GM18867 (cell line): ENCODE results near the gene ZNF428.
"Not testable (repeated sequence)": the region's sequence is repeated elsewhere in the genome, so short reads cannot be mapped to it uniquely, and the experiment has no call there.

Experiments used
- ATAC-seq: cut with Tn5 transposase; IDR thresholded peaks from one replicate; pipeline ENCODE4 v1.9.1; 2021; ENCODE audit warnings: mild to moderate bottlenecking, moderate library complexity; ENCODE audit not compliant: unreplicated experiment

Gene ZNF428

GRCh38 chr19:43640424-43640757 is 21.0 kb upstream of the ZNF428 start:
- no peak for ATAC-seq

DNA sequence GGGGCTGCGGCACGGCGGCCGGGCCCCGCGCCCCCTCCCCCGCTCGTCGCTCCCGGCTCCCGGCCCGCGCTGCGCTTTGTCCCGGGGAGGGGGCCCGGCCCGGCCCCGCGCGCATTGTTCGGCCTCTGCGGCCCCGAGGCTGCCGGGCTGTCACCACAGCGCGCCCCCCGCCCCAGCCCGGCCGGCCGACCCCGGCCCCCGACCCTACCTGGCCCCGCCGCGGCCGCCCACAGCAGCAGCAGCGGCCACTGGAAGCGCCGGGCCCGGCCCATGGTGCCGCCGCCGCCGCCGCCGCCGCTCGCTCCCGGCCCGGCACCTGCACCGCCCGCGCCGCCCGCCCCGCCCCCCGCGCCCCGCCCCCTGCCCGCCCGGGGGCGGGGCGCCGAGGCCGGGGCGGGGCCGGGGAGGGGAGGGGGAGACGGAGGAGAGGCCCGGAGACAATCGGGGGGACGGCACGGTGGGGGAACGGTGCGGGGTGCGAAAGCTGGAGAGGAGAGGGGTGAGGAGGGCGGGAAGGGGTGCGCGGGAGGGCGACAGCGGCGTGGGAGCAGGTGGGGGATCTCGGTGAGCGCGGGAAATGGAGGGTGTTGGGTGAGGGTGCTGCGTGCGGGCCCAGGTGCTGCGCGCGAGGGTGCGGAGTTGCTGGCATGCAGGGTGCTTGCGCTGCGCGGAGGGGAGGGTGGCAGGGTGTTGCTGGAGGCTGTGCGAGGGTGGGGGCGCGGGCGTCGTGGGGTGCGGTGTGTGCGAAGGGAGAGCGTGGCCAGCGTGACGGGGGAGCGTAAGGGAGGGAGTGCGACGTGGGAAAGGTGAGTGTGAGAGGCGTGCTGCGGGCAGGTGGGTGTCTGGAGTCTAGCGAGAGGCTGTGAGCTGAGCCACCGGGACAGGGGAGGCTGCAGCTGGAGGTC is 20.3 kb upstream of the ZNF428 start, which contains the start of gene CADM4:
Gene CADM4, minus strand, starts transcription at position 332 of the 905 bp plus-strand sequence. Its CDS starts 60 bp downstream, at position 272.
- no peak for ATAC-seq

GRCh38 chr19:43638995-43639518 is 19.6 kb upstream of the ZNF428 start:
- ATAC-seq = no peak

DNA sequence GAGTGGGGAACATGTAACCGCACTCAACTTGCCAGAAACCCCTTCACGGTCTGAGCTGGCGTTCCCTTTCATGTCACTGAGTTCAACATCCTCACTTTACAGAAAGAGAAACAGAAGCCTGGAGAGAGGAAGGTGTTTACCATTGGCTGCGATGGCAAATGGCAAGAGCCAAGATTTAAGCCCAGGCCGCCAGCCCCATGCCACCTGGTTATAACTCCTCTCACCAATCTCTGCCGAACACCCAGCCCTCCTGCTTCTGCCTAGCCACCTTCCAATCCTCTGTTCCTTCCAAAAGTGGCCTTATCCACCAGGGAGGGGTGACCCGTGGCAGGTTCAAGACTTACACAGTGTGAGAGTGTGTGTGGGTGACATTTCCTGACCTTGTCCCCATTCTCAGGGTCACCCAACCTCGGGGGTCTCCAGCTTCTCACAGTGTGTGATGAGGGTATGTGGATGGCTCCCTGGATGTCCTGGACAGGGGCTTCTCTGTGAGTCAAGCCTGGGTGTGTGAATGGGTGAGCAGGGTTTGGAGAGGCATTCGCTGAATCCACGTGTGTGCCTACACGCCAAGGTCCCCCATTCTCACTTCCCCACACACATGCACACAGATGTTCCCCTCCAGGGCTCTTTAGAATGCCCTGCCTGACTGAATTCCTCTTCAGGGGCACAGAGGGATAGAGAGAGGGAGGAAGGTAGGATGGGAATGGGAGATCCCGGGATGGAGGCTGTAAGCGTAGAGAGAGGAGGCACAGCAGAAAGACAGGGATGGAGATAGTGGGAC is 19.0 kb upstream of the ZNF428 start:
- ATAC-seq = no peak

DNA sequence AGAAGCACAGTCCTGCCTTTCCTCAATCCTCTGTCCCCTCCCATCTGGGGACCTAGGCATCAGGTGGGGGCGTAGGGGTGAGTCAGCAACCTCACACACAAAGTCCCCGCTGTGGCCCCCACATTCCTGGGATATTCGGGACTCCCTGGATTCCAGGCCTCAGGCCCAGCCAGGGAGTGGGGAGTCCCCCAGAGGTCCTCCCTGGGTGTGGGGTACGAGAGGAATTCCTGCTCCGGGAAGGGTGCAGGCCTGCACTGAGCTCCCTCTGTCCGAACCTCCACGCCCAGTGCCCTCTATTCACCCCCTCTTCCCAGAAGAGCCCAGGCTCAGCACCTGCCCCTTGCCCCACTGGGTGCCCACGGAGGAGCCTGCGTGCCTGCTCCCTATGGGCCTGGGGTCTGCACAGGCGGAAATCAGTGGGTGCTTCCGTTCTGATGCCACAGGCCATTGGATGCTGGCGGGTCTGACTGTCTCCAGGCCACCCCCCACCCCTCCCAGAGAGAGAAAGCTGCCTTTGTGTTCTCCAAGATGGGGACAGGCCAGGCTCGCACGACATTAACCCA is 16.8 kb upstream of the ZNF428 start:
- no peak for ATAC-seq

DNA sequence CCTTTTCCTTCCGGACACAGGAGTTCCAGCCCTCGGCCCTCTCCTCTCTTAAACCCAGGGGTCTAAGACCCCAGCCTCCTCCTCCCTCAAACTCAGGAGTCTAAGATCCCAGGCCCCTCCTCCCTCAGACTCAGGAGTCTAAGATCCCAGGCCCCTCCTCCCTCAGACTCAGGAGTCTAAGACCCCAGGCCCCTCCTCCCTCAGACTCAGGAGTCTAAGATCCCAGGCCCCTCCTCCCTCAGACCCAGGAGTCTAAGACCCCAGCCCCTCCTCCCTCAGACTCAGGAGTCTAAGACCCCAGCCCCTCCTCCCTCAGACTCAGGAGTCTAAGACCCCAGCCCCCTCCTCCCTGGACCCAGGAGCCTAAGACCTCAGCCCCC is 16.1 kb upstream of the ZNF428 start:
- not testable (repeated sequence) for ATAC-seq

GRCh38 chr19:43634872-43635560 is 15.6 kb upstream of the ZNF428 start:
- no peak for ATAC-seq

DNA sequence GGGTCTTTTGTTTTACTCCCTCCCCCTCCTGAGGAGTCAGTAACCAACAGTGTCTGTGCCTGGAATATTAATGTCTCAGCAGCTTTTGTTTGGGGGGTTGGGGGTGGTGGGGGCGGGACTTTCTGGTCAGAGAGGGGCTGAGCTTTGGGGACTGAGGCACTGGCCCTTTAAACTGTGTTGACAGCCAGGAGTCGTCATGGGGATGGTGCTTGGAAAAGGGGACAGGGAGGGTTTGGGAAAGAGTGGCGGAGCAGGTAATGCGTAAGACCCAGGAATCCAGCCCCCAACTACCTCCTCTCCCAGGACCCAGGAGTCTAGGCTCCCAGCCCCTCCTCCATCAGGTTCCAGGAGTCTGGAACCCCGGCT is 15.1 kb upstream of the ZNF428 start:
- ATAC-seq = no peak

GRCh38 chr19:43634068-43634467 is 14.6 kb upstream of the ZNF428 start:
- ATAC-seq = no peak

GRCh38 chr19:43633520-43633919 is 14.1 kb upstream of the ZNF428 start:
- no peak for ATAC-seq

GRCh38 chr19:43631491-43631890 is 12.1 kb upstream of the ZNF428 start:
- ATAC-seq = no peak

GRCh38 chr19:43628646-43629326 is 9.4 kb upstream of the ZNF428 start:
- no peak for ATAC-seq

DNA sequence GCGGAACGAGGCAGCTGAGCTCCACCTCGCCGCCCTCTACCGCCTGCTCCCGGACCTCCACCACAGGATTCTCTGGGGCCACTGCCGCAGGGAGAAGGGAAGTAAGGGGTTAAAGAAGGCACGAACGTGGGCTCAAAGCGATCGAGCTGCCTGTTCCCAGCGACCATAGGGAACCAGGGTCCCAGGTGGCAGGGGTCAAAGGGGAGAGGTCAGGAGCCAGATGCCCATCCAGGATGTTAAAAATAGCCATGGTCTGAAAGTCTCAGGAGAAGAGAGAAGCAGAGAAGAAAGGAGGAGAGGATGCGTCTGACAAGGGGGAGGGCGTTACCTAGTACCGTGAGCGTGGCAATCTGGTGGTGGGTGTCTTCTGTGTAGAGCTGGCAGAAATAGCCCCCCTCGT is 7.4 kb upstream of the ZNF428 start:
- no peak for ATAC-seq

GRCh38 chr19:43625918-43626579 is 6.6 kb upstream of the ZNF428 start:
- no peak for ATAC-seq

GRCh38 chr19:43624933-43625332 is 5.5 kb upstream of the ZNF428 start:
- ATAC-seq = no peak

GRCh38 chr19:43623889-43624670 is 4.7 kb upstream of the ZNF428 start:
- ATAC-seq = no peak

GRCh38 chr19:43622956-43623355 is 3.5 kb upstream of the ZNF428 start:
- ATAC-seq = no peak

GRCh38 chr19:43622070-43622469 is 2.6 kb upstream of the ZNF428 start:
- ATAC-seq = no peak
